ENCODE measurements around the gene ZNF460.

DNA sequence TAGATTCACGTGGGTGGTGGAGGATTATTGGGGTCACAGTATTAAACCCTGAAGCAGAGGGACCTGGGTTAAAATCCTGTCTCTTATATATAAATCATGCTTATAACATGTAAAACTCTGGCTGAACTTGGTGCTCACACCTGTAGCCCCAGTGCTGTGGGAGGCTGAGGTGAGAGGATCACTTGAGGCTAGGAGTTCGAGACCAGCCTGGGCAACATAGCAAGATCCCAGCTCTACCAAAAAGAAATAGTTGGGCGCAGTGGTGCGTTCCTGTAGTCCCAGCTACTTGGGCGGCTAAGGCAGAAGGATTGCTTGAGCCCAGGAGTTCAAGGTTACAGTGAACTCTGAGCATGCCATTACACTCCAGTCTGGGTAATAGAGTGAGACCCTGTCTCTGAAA is 37.5 kb upstream of the ZNF460 start:
- TF ChIP-seq, protein P1, sequence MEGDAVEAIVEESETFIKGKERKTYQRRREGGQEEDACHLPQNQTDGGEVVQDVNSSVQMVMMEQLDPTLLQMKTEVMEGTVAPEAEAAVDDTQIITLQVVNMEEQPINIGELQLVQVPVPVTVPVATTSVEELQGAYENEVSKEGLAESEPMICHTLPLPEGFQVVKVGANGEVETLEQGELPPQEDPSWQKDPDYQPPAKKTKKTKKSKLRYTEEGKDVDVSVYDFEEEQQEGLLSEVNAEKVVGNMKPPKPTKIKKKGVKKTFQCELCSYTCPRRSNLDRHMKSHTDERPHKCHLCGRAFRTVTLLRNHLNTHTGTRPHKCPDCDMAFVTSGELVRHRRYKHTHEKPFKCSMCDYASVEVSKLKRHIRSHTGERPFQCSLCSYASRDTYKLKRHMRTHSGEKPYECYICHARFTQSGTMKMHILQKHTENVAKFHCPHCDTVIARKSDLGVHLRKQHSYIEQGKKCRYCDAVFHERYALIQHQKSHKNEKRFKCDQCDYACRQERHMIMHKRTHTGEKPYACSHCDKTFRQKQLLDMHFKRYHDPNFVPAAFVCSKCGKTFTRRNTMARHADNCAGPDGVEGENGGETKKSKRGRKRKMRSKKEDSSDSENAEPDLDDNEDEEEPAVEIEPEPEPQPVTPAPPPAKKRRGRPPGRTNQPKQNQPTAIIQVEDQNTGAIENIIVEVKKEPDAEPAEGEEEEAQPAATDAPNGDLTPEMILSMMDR (IDR thresholded peaks at IDR 0.05), result no peak
- TF ChIP-seq POLR2A (IDR thresholded peaks at IDR 0.05) (no peak), POLR2AphosphoS5 (IDR thresholded peaks at IDR 0.05) (no peak)
